GM23338 (cell line): ENCODE measurements around the gene POLR2F. TPM values are rescaled to one million over a fixed set of nuclear protein-coding genes. Genes with fewer than 3 reads are reported as not detected.

Source experiments
- ATAC-seq: fragments of 200-7000 bp; cut with Tn5 transposase; 3 replicates; pipeline ENCODE4 v1.9.1; 2020
- DNase-seq: peaks from one replicate; pipeline ENCODE4 v3.0.0-alpha.2; 2015; ENCODE audit warnings: low spot score
- H2AFZ ChIP-seq: fragments of 200-600 bp; sonication (generic); 2 replicates; pipeline ENCODE4 v1.8.0; 2016; ENCODE audit warnings: antibody characterized with exemption, mild to moderate bottlenecking, moderate library complexity
- H3F3A ChIP-seq: fragments of 200-600 bp; sonication (generic); replicated peaks from 2 replicates; pipeline ENCODE4 v1.8.0; 2017; ENCODE audit warnings: antibody characterized with exemption, mixed run types, low read depth
- H3K27ac ChIP-seq: fragments of 200-600 bp; sonication (generic); 2 replicates; pipeline ENCODE4 v1.6.1; 2016; ENCODE audit warnings: low read depth
- H3K27me3 ChIP-seq: fragments of 200-600 bp; sonication (generic); 2 replicates; pipeline ENCODE4 v1.8.0; 2016; ENCODE audit warnings: mild to moderate bottlenecking, mixed run types, moderate library complexity; ENCODE audit not compliant: insufficient read depth
- H3K36me3 ChIP-seq: fragments of 200-600 bp; sonication (generic); 2 replicates; pipeline ENCODE4 v1.8.0; 2016; ENCODE audit warnings: mild to moderate bottlenecking; ENCODE audit not compliant: insufficient read depth
- H3K4me1 ChIP-seq: fragments of 200-600 bp; sonication (generic); 2 replicates; pipeline ENCODE4 v1.8.0; 2016; ENCODE audit warnings: mild to moderate bottlenecking, moderate library complexity; ENCODE audit not compliant: insufficient read depth
- H3K4me2 ChIP-seq: fragments of 200-600 bp; sonication (generic); 2 replicates; pipeline ENCODE4 v1.7.1; 2017; ENCODE audit warnings: mixed run types
- H3K4me3 ChIP-seq: fragments of 200-600 bp; sonication (generic); 2 replicates; pipeline ENCODE4 v1.6.1; 2016; ENCODE audit warnings: mixed run types
- H3K79me2 ChIP-seq: fragments of 200-600 bp; sonication (generic); replicated peaks from 2 replicates; pipeline ENCODE4 v1.8.0; 2017; ENCODE audit warnings: mild to moderate bottlenecking; ENCODE audit not compliant: insufficient read depth
- H3K9me2 ChIP-seq: fragments of 200-600 bp; sonication (generic); 2 replicates; pipeline ENCODE4 v1.8.0; 2017; ENCODE audit not compliant: insufficient read depth
- H4K20me1 ChIP-seq: fragments of 200-600 bp; sonication (generic); replicated peaks from 2 replicates; pipeline ENCODE4 v1.8.0; 2017; ENCODE audit warnings: mild to moderate bottlenecking; ENCODE audit not compliant: insufficient read depth
- H3K27ac Mint-ChIP-seq: 2 replicates; pipeline ENCODE4 v1.8.0; 2020; ENCODE audit warnings: inconsistent platforms, mild to moderate bottlenecking, moderate library complexity, mixed read lengths
- H3K27me3 Mint-ChIP-seq: 3 replicates; pipeline ENCODE4 v1.8.0; 2022; ENCODE audit warnings: low read depth, mild to moderate bottlenecking, moderate library complexity, mixed read lengths, inconsistent platforms; ENCODE audit not compliant: insufficient read depth, poor library complexity
- H3K36me3 Mint-ChIP-seq: 3 replicates; pipeline ENCODE4 v1.8.0; 2021; ENCODE audit warnings: low read depth, mild to moderate bottlenecking, inconsistent platforms, moderate library complexity, mixed read lengths
- H3K4me1 Mint-ChIP-seq: 3 replicates; pipeline ENCODE4 v1.8.0; 2020; ENCODE audit warnings: mild to moderate bottlenecking, inconsistent platforms, mixed read lengths
- H3K4me3 Mint-ChIP-seq: 3 replicates; pipeline ENCODE4 v1.8.0; 2021; ENCODE audit warnings: moderate library complexity, mild to moderate bottlenecking, inconsistent platforms, mixed read lengths
- H3K9me3 Mint-ChIP-seq: 3 replicates; pipeline ENCODE4 v1.8.0; 2020; ENCODE audit warnings: moderate library complexity, mild to moderate bottlenecking, inconsistent platforms, mixed read lengths
- CREB1 ChIP-seq: fragments of 250-450 bp; sonication (Bioruptor Pico); IDR thresholded peaks from 2 replicates; pipeline ENCODE4 v1.5.0; 2020; ENCODE audit warnings: low read depth, mild to moderate bottlenecking, moderate library complexity
- EZH2phosphoT487 ChIP-seq: fragments of 200-600 bp; sonication (generic); IDR thresholded peaks from one replicate; pipeline ENCODE4 v1.8.1; 2018; ENCODE audit warnings: antibody characterized with exemption; ENCODE audit not compliant: unreplicated experiment
- JUNB ChIP-seq: IDR thresholded peaks from one replicate; pipeline ENCODE4 v1.6.1; 2016; ENCODE audit warnings: antibody characterized with exemption; ENCODE audit not compliant: unreplicated experiment
- NANOG ChIP-seq: IDR thresholded peaks from 2 replicates; pipeline ENCODE4 v1.6.1; 2016; ENCODE audit warnings: antibody characterized with exemption, borderline replicate concordance
- POLR2AphosphoS5 ChIP-seq: IDR thresholded peaks from 2 replicates; pipeline ENCODE4 v1.6.1; 2016; ENCODE audit warnings: antibody characterized with exemption, low read depth
- REST ChIP-seq: IDR thresholded peaks from one replicate; pipeline ENCODE4 v1.6.1; 2018; ENCODE audit warnings: antibody characterized with exemption; ENCODE audit not compliant: unreplicated experiment
- STAT1 ChIP-seq: IDR thresholded peaks from one replicate; pipeline ENCODE4 v1.6.1; 2016; ENCODE audit warnings: antibody characterized with exemption; ENCODE audit not compliant: unreplicated experiment
- ZNF114 ChIP-seq: fragments of 250-450 bp; sonication (Bioruptor Pico); IDR thresholded peaks from 2 replicates; pipeline ENCODE4 v1.5.0; 2020; ENCODE audit warnings: mild to moderate bottlenecking, moderate library complexity
- polyA plus RNA-seq: library from polyadenylated mRNA; unstranded; fragments of >200 nt; fragmentation: Nextera tagmentation; extraction: Ambion mirVana; gene quantifications from 2 replicates; pipeline ENCODE4 v1.2.1, GENCODE V29; 2016
- total RNA-seq: library from RNA; depleted of rRNA; stranded (reverse); fragments of >200 nt; shearing (Covaris generic); gene quantifications from 2 replicates; pipeline ENCODE4 v1.2.3, GENCODE V29; 2014
- TF ChIP-seq, protein P1 (sequence below): fragments of 250-450 bp; sonication (Bioruptor Pico); IDR thresholded peaks from 2 replicates; pipeline ENCODE4 v1.5.0; 2020; ENCODE audit warnings: mild to moderate bottlenecking, moderate library complexity
- TF ChIP-seq, protein P2 (sequence below): IDR thresholded peaks from 2 replicates; pipeline ENCODE4 v1.6.1; 2016; ENCODE audit warnings: antibody characterized with exemption

POLR2F gene
- total and polyA plus RNA-seq, 2 experiments from 2014 or later: 144 to 429 TPM

GRCh38 chr22:37943136-37943824, 10.2 kb upstream of the POLR2F start (continued):
- TF ChIP-seq, protein P1, sequence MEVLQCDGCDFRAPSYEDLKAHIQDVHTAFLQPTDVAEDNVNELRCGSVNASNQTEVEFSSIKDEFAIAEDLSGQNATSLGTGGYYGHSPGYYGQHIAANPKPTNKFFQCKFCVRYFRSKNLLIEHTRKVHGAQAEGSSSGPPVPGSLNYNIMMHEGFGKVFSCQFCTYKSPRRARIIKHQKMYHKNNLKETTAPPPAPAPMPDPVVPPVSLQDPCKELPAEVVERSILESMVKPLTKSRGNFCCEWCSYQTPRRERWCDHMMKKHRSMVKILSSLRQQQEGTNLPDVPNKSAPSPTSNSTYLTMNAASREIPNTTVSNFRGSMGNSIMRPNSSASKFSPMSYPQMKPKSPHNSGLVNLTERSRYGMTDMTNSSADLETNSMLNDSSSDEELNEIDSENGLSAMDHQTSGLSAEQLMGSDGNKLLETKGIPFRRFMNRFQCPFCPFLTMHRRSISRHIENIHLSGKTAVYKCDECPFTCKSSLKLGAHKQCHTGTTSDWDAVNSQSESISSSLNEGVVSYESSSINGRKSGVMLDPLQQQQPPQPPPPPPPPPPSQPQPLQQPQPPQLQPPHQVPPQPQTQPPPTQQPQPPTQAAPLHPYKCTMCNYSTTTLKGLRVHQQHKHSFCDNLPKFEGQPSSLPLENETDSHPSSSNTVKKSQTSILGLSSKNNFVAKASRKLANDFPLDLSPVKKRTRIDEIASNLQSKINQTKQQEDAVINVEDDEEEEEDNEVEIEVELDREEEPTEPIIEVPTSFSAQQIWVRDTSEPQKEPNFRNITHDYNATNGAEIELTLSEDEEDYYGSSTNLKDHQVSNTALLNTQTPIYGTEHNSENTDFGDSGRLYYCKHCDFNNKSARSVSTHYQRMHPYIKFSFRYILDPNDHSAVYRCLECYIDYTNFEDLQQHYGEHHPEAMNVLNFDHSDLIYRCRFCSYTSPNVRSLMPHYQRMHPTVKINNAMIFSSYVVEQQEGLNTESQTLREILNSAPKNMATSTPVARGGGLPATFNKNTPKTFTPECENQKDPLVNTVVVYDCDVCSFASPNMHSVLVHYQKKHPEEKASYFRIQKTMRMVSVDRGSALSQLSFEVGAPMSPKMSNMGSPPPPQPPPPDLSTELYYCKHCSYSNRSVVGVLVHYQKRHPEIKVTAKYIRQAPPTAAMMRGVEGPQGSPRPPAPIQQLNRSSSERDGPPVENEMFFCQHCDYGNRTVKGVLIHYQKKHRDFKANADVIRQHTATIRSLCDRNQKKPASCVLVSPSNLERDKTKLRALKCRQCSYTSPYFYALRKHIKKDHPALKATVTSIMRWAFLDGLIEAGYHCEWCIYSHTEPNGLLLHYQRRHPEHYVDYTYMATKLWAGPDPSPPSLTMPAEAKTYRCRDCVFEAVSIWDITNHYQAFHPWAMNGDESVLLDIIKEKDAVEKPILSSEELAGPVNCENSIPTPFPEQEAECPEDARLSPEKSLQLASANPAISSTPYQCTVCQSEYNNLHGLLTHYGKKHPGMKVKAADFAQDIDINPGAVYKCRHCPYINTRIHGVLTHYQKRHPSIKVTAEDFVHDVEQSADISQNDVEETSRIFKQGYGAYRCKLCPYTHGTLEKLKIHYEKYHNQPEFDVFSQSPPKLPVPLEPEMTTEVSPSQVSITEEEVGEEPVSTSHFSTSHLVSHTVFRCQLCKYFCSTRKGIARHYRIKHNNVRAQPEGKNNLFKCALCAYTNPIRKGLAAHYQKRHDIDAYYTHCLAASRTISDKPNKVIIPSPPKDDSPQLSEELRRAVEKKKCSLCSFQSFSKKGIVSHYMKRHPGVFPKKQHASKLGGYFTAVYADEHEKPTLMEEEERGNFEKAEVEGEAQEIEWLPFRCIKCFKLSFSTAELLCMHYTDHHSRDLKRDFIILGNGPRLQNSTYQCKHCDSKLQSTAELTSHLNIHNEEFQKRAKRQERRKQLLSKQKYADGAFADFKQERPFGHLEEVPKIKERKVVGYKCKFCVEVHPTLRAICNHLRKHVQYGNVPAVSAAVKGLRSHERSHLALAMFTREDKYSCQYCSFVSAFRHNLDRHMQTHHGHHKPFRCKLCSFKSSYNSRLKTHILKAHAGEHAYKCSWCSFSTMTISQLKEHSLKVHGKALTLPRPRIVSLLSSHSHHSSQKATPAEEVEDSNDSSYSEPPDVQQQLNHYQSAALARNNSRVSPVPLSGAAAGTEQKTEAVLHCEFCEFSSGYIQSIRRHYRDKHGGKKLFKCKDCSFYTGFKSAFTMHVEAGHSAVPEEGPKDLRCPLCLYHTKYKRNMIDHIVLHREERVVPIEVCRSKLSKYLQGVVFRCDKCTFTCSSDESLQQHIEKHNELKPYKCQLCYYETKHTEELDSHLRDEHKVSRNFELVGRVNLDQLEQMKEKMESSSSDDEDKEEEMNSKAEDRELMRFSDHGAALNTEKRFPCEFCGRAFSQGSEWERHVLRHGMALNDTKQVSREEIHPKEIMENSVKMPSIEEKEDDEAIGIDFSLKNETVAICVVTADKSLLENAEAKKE (CRISPR knock-in tag): no peak
- TF ChIP-seq CREB1 (CRISPR knock-in tag) (no peak), STAT1 (no peak)

- Histone ChIP-seq H4K20me1 (no peaks in the 10 kb centered on the region; the same call in 1 of the 2 replicates), H3K4me2 (no peak overlapping the region), H2AFZ (no peak overlapping the region), H3F3A (0 out of 2 replicates have a peak, but pooled peaks cover 2% of the 10 kb centered on the region), H3K9me2 (no peaks in the 10 kb centered on the region), H3K4me3 (no peak overlapping the region), H3K27me3 (no peaks in the 10 kb centered on the region), H3K36me3 (no peaks in the 10 kb centered on the region; the same call in 1 of the 2 replicates), H3K4me1 (peaks cover 4% of the 10 kb centered on the region; the same call in 1 of the 2 replicates), H3K79me2 (no peaks in the 10 kb centered on the region), H3K27ac (peak overlapping the region; percentile 59; the same call in 1 of the 2 replicates)
- no peak for ATAC-seq
- no peak for DNase-seq
- H3K27ac Mint-ChIP-seq: no peak overlapping the region
- H3K9me3 Mint-ChIP-seq: no peaks in the 10 kb centered on the region
- H3K4me1 Mint-ChIP-seq: peaks cover 8% of the 10 kb centered on the region; the same call in 1 of the 3 replicates
- H3K27me3 Mint-ChIP-seq: peaks cover 9% of the 10 kb centered on the region
- no peak overlapping the region for H3K4me3 Mint-ChIP-seq
- 0 out of 3 replicates have a peak, but pooled peaks cover 9% of the 10 kb centered on the region for H3K36me3 Mint-ChIP-seq
- TF ChIP-seq JUNB (no peak), NANOG (no peak), EZH2phosphoT487 (no peak), POLR2AphosphoS5 (no peak), REST (no peak), CREB1 (CRISPR knock-in tag) (no peak), ZNF114 (no peak)
- TF ChIP-seq, protein P2, sequence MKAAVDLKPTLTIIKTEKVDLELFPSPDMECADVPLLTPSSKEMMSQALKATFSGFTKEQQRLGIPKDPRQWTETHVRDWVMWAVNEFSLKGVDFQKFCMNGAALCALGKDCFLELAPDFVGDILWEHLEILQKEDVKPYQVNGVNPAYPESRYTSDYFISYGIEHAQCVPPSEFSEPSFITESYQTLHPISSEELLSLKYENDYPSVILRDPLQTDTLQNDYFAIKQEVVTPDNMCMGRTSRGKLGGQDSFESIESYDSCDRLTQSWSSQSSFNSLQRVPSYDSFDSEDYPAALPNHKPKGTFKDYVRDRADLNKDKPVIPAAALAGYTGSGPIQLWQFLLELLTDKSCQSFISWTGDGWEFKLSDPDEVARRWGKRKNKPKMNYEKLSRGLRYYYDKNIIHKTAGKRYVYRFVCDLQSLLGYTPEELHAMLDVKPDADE: no peak
Observed at GRCh38 chr22:37943825-37944198, 9.7 kb upstream of the POLR2F start.
